CD4-positive, alpha-beta T cell treated with Interferon alpha-2 for 1 hour (primary cell): ENCODE measurements around the gene GOLGA6B.
"Not testable (repeated sequence)": the region's sequence is repeated elsewhere in the genome, so short reads cannot be mapped to it uniquely, and the experiment has no call there.

Experiments
- DNase-seq, 2 donors: peaks; one replicate each; pipeline ENCODE4 v3.0.0-alpha.2; 2020 to 2022

GOLGA6B gene

GRCh38 chr15:72665706-72666105 is 11.2 kb downstream of the GOLGA6B start:
- not testable (repeated sequence) for DNase-seq

DNA sequence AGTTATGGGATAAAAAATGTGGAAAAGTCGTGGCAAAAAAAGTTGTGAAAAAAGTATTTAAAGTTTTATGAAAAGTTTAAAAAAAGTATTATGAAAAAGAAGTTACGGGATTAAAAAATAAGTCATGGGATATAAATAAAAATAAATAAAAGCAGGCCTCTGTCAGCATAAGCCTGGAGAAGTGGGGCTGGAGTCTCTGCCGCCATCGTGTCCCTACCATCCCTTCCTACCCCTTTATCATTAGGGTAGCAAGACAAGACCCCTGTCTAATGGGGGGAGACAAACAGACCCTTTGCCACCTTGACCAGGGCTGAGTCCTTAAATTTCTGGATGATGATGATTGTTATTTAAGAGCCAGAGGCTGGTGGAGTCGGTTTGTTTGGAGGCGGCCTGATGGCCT is 15.3 kb downstream of the GOLGA6B start:
- DNase-seq, result not testable (repeated sequence)

DNA sequence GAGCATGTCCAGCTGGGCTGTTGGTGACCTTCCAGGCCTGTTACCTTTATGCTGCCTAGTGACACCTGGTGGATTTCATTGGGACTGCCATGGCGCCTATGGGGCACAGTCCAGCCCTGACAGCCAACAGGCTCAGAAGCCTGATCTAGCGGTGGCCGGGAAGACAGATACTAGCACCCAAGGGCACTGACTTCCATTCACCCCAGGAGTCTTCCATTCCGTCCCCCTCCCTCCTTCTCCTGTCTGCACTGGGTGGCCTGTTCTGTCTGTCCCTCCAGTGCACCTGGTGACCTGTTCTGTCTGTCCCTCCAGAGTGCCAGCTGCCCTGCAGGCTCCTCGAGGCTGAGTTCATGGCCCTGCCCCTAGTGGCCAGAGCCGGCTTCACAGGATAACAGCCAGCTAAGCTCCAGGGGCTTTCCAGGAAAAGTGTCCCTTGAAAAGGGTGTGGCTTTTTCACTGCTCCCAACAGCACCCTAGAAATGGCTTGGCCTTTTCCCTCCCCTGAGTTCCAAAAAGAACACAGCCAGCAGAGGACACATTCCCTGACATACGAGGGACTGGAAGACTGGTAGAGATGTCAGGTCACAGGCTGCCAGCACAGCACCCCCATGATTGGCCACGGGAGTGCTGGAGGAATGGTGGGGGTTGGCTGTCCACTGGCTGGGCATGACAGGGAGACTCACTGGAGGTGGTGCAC is 16.3 kb downstream of the GOLGA6B start:
- peak; percentile 62 to 77 for DNase-seq

DNA sequence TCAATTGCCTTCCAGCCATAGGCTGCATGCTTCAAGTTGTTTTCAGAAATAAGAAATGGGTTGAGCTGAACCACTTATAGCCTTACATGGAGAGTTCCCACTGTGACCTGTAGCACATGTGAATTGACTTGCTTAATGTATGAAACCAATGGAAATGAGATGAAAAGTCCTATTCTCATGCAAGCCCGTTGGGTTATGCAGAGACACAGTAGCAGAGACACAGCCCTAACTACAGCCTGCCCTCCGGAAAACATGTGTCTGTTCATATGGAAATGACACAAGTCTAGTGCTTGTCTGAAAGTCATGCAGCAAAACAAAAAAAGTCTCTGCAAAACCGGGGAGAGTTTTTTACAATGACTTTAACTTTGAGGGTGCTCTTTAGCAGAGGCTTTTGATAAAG is 17.0 kb downstream of the GOLGA6B start:
- no peak for DNase-seq

DNA sequence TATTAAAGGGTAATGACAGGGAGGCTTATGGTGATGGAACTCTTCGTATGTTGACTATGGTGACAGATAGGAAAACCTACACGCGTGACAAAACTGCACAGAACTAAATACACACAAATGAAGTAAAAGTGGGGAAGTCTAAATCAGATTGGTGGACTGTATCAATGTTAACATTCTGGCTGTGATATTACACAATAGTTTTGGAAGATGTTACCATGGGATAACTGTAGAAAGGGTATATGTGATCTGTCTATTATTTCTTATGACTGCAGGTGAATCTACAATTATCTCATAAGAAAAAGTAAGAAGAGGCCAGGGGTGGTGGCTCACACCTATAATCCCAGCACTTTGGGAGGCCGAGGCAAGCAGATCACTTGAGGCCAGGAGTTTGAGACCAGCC is 22.3 kb downstream of the GOLGA6B start:
- DNase-seq, result no peak

DNA sequence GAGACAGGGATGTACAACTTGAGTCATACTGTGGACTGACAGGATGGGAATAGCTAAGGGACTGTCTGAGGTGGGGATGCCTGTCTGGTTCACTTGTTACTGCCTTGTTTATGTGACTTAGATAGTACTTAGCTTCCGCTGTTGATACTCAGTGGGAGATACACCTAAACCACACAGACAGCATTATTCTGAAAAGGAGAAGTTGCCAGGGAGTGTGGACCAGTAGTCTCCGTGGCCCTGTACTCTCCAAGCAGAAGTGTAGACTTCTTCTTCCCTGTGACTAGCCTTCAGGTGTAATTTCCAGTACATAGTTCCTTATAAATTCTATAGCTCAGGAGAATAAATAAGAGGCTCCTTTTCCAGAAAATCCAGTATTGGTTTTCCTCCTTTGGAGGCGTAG is 26.4 kb downstream of the GOLGA6B start:
- no peak for DNase-seq

DNA sequence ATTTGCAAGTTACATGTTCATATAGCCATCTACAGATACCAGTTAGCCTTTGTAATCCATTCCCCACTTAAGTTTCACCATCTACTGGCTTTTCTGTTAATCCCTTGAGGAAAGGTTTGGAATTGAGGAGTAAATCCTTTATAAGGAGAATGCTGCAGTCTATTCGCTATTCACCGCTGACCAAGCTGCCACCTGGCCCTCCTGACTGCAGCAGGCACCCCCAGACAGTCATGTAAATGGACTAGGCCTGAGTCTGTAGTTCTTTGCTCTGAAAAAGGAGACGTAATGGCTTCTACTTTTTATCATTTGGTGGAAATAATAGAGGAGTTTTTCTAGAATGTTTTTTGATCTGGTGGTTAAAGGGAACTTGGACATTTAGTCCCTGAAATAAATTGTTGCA is 28.3 kb downstream of the GOLGA6B start:
- DNase-seq, result no peak

- DNase-seq, result no peak
Measured at GRCh38 chr15:72685301-72685924, 30.9 kb downstream of the GOLGA6B start.

DNA sequence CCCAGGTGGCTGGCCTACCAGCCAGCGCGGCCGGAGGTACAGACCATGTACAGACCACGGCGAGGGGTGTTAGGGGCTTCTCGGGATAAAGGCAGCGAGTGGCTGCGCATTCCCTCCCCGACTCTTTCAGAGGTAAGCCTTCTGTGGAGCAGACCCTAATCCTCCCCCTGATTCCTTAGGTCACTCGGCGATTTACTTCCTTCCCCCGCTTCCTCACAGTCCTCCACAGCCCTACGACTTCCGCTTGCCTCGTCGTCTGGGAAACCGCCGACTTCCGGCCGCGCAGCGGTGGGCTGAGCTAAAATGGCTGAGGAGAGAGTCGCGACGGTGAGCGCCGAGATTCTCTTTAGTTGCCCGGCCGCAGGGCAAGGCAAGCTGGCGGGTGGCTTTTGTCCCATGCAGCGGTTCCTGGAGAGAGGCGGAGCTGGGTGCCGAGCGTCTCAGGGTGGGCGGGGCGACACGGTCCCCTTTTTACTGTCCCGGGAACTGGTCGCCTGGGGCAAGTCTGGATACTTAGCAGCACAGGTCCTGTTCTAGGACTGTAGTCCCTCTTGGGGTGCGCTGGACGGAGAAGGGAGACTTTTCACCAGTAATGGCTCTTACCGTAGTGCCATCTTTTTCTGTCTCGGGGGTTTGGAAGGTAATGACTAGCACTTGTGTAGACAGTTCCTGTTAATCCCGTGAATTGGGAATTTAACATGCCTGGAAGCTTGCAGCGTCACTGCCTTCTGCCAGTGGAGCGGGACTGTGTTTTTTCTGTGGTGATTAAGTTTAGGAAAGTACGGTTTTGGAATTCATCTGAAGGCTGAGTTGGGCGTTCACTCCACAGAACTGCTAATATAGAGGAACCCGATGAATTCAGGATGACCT is 31.7 kb downstream of the GOLGA6B start, which contains the start of the genes BBS4 and HIGD2B:
Gene BBS4, plus strand, starts transcription at position 283 of the 870 bp plus-strand sequence. Its CDS starts 21 bp downstream, at position 304.
Gene HIGD2B, minus strand, starts transcription at position 258 of the 870 bp plus-strand sequence. CDS start 9,808 bp downstream, outside the sequence.
- peak; percentile 83 to 89 for DNase-seq

- no peak for DNase-seq
Measured at GRCh38 chr15:72688697-72689096, 34.2 kb downstream of the GOLGA6B start.

- no peak for DNase-seq
Measured at GRCh38 chr15:72690938-72691337, 36.4 kb downstream of the GOLGA6B start.

DNA sequence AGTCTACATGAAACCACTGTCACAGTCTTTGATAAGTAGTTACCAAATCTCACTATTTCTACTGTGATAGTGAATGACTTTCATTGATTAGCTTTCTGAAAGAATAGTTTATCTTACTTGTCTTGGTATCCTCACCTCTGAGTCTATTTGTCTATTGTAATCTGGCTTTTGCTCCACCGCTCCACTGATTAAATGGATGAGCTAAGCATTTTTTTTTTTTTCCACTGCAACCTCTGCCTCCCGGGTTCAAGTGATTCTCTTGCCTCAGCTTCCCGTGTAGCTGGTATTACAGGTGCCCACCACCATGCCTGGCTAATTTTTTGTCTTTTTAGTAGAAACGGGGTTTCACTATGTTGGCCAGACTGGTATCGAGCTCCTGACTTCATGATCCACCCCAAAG is 44.4 kb downstream of the GOLGA6B start:
- no peak for DNase-seq

DNA sequence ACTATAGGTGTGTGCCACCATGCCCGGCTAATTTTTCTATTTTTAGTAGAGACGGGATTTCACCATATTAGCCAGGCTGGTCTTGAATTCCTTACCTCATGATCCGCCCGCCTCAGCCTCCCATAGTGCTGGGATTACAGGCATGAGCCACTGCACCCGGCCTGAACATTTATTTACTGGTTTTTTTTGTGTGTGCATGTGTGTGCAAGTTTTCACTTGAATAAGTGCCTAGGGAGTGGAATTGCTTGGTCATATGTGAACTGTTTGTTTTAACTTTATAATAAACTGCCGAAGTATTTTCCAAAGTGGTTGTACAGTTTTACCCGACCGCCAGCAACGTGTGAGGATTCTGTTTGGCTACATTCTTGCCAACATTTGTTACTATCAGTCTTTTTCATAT is 45.6 kb downstream of the GOLGA6B start:
- DNase-seq, result no peak

DNA sequence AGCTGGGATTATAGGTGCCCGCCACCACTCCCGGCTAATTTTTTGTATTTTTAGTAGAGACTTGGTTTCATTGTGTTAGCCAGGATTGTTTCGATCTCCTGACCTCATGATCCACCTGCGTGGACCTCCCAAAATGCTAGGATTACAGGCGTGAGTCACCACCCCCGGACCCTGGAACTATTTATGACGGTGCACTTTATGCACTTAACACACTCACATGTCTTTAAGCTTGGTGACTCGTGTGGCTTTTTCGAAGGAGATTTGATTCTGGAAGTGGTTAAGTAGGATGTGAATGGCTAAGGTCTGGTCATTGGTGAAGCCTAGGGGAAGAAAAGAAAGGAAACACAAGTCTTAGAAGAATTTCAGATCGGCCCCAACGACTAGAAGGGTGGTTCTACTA is 51.8 kb downstream of the GOLGA6B start:
- DNase-seq, result no peak

DNA sequence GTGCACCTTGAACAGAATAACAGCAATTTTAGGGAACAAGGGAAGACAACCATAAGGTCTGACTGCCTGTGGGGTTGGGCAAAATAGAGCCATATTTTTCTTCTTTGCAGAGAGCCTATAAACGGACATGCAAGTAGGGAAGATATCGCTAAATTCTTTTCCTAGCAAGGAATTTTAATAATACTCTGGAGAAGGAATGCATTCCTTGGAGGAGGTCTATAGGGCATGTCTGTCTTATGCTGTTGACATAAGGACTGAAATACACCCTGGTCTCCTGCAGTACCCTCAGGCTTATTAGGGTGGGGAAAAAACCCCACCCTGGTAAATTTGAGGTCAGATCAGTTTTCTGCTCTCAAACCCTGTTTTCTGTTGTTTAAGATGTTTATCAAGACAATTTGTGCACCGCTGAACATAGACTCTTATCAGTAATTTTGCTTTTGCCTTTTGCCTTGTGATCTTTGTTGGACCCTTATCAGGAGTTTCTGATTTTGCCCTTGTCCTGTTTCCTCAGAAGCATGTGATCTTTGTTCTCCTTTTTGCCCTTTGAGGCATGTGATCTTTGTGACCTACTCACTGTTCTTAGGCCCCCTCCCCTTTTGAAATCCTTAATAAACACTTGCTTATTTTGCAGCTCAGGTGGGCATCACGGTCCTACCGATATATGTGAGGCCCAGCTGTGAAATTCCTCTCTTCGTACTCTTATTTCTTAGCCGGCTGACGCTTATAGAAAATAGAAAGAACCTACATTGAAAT is 54.2 kb downstream of the GOLGA6B start:
- DNase-seq, result not testable (repeated sequence)
